WERI-Rb-1 (cell line): ENCODE data around the gene OTUB1.

ENCODE experiments used
- DNase-seq: peaks from one replicate; pipeline ENCODE4 v3.0.0-alpha.2; 2020
- H3K27ac ChIP-seq: fragments of 250-450 bp; sonication (Bioruptor Pico); 2 replicates; pipeline ENCODE4 v1.5.1; 2020; ENCODE audit warnings: mild to moderate bottlenecking, moderate library complexity
- H3K27me3 ChIP-seq: fragments of 250-450 bp; sonication (Bioruptor Pico); 2 replicates; pipeline ENCODE4 v1.5.1; 2021; ENCODE audit warnings: mild to moderate bottlenecking, low read depth, moderate library complexity; ENCODE audit not compliant: insufficient read depth, severe bottlenecking
- H3K36me3 ChIP-seq: fragments of 250-450 bp; sonication (Bioruptor Pico); 2 replicates; pipeline ENCODE4 v1.5.1; 2020; ENCODE audit warnings: mild to moderate bottlenecking, moderate library complexity
- H3K4me3 ChIP-seq: 2 replicates; pipeline ENCODE4 v1.5.1; 2011; ENCODE audit warnings: low read depth, mild to moderate bottlenecking, control low read depth, low read length
- H3K9me3 ChIP-seq: fragments of 250-450 bp; sonication (Bioruptor Pico); 2 replicates; pipeline ENCODE4 v1.5.1; 2021; ENCODE audit warnings: mild to moderate bottlenecking, moderate library complexity; ENCODE audit not compliant: severe bottlenecking
- CTCF ChIP-seq: IDR thresholded peaks from 2 replicates; pipeline ENCODE4 v1.5.1; 2011; ENCODE audit warnings: low read depth, mild to moderate bottlenecking, control low read depth, inconsistent platforms, low read length

Gene OTUB1

GRCh38 chr11:64007160-64007628 is 21.0 kb downstream of the OTUB1 start:
- H3K27ac ChIP-seq = no peak overlapping the region
- no peaks in the 10 kb centered on the region for H3K27me3 ChIP-seq
- no peak overlapping the region for H3K4me3 ChIP-seq
- peak; percentile 37 for DNase-seq
- no peaks in the 10 kb centered on the region for H3K36me3 ChIP-seq
- H3K9me3 ChIP-seq = no peaks in the 10 kb centered on the region
- TF ChIP-seq CTCF = peak; percentile 46

- DNase-seq = peak; percentile 87
- Histone ChIP-seq H3K4me3 (peak overlapping the region; percentile 1; the same call in 1 of the 2 replicates), H3K36me3 (no peaks in the 10 kb centered on the region), H3K27ac (peak overlapping the region; percentile 52), H3K27me3 (no peaks in the 10 kb centered on the region), H3K9me3 (no peaks in the 10 kb centered on the region)
- TF ChIP-seq CTCF = no peak
These were observed 21.5 kb downstream of the OTUB1 start for GRCh38 chr11:64007629-64008282.

GRCh38 chr11:64008283-64008913 is 22.2 kb downstream of the OTUB1 start:
- peak overlapping the region; percentile 52 for H3K27ac ChIP-seq
- H3K27me3 ChIP-seq = no peaks in the 10 kb centered on the region
- TF ChIP-seq CTCF = no peak
- H3K36me3 ChIP-seq = no peaks in the 10 kb centered on the region
- no peak overlapping the region for H3K4me3 ChIP-seq
- H3K9me3 ChIP-seq = no peaks in the 10 kb centered on the region
- DNase-seq = no peak

GRCh38 chr11:64008914-64009633 is 22.8 kb downstream of the OTUB1 start:
- Histone ChIP-seq H3K9me3 (no peaks in the 10 kb centered on the region), H3K27ac (no peak overlapping the region), H3K4me3 (no peak overlapping the region), H3K36me3 (no peaks in the 10 kb centered on the region), H3K27me3 (no peaks in the 10 kb centered on the region)
- no peak for DNase-seq
- no peak for TF ChIP-seq CTCF

- Histone ChIP-seq H3K27me3 (no peaks in the 10 kb centered on the region), H3K9me3 (no peaks in the 10 kb centered on the region), H3K4me3 (no peak overlapping the region), H3K36me3 (no peaks in the 10 kb centered on the region), H3K27ac (no peak overlapping the region)
- TF ChIP-seq CTCF = no peak
- no peak for DNase-seq
These were observed 23.5 kb downstream of the OTUB1 start for GRCh38 chr11:64009710-64010109.
